GM18909 (cell line): Measurements from ENCODE around the gene IFT20.

ENCODE experiments used
- ATAC-seq: cut with Tn5 transposase; IDR thresholded peaks from one replicate; pipeline ENCODE4 v1.9.1; 2021; ENCODE audit warnings: mild to moderate bottlenecking; ENCODE audit not compliant: unreplicated experiment, poor library complexity

IFT20 gene, protein sequence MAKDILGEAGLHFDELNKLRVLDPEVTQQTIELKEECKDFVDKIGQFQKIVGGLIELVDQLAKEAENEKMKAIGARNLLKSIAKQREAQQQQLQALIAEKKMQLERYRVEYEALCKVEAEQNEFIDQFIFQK

DNA sequence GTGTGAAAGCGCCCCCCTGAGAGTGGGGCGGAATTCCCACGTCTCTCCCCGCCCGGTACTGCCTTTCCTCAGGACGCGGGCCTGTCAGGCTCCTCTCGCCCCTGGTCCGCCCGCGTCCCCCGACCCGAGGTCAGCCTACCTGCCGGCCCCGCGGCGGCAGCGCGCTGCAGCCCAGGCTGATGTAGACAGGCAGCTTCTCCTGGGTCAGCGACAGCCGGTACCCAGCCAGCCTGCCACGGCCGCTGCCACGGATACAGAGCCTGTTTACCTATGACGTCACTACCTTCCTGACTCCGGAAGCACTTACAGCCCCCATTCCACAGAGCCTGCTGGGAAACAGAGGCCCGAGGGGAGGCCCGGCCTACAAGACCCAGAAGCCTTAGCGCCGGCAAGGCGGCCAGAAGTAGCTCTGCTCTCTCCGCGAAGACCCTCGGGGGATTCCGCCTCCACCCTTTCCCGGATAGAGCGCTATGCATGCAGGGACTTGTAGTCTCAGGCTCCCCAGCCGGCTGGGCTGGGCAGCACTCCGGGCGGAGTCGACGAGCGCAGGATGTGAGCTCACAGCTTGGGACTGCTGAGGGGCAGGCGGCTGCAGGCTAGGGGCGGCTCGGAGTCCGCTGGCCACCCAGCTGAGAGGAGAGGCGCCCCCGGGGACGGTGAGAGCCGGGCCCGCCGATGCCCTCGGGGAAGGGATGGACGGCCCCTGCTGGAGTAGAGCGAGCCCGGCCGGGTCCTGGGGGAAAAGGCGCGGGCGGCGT, at the start of gene IFT20, which contains the start of gene TNFAIP1:
Gene IFT20, minus strand, starts transcription at position 272 of the 758 bp plus-strand sequence. CDS start 3,487 bp downstream, outside the sequence.
Gene TNFAIP1, plus strand, starts transcription at position 561 of the 758 bp plus-strand sequence. CDS start 3,761 bp downstream, outside the sequence.
- ATAC-seq, result peak; percentile 97

DNA sequence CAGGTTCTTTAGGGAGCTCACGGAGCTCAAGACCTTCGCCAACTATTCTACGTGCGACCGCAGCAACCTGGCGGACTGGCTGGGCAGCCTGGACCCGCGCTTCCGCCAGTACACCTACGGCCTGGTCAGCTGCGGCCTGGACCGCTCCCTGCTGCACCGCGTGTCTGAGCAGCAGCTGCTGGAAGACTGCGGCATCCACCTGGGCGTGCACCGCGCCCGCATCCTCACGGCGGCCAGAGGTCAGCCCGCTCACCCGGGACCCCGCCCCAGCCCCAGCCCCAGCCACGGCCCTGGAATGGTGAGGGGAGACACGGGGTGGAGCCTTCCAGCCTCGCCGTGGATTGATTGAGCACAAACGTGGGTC, 49.7 kb upstream of the IFT20 start:
- ATAC-seq, result peak; percentile 34

DNA sequence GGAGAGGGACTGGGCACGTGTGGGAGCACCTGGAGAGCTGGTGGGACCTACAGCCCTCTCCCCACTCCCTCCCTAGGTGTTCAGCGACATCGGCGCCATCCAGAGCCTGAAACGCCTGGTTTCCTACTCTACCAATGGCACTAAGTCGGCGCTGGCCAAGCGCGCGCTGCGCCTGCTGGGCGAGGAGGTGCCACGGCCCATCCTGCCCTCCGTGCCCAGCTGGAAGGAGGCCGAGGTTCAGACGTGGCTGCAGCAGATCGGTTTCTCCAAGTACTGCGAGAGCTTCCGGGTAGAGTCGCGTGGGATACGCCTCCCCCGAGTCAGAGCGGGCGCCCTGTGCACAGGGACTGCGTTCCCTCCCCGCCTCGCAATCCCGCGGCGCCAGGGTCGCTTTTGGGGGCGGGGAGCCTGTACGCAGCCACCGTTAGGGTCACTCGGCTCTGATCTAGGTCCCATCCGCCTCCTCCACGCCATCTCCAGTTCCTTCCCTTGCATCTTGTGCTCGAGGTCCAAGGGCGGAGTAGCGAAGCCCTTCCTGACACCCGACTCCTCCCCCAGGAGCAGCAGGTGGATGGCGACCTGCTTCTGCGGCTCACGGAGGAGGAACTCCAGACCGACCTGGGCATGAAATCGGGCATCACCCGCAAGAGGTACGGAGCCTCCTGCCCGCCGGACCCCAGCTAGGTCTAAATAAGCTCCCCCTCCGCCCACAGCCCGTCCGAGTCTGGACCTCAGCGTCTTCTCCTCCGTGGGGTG, 49.2 kb upstream of the IFT20 start:
- ATAC-seq, result peak; percentile 74

DNA sequence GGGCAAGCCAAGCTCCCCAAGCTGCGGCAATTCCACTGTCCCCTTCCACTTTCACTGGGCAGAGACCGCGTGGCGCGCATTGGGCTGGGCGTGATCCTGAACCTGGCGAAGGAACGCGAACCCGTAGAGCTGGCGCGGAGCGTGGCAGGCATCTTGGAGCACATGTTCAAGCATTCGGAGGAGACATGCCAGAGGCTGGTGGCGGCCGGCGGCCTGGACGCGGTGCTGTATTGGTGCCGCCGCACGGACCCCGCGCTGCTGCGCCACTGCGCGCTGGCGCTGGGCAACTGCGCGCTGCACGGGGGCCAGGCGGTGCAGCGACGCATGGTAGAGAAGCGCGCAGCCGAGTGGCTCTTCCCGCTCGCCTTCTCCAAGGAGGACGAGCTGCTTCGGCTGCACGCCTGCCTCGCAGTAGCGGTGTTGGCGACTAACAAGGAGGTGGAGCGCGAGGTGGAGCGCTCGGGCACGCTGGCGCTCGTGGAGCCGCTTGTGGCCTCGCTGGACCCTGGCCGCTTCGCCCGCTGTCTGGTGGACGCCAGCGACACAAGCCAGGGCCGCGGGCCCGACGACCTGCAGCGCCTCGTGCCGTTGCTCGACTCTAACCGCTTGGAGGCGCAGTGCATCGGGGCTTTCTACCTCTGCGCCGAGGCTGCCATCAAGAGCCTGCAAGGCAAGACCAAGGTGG, 46.0 kb upstream of the IFT20 start:
- ATAC-seq, result no peak

DNA sequence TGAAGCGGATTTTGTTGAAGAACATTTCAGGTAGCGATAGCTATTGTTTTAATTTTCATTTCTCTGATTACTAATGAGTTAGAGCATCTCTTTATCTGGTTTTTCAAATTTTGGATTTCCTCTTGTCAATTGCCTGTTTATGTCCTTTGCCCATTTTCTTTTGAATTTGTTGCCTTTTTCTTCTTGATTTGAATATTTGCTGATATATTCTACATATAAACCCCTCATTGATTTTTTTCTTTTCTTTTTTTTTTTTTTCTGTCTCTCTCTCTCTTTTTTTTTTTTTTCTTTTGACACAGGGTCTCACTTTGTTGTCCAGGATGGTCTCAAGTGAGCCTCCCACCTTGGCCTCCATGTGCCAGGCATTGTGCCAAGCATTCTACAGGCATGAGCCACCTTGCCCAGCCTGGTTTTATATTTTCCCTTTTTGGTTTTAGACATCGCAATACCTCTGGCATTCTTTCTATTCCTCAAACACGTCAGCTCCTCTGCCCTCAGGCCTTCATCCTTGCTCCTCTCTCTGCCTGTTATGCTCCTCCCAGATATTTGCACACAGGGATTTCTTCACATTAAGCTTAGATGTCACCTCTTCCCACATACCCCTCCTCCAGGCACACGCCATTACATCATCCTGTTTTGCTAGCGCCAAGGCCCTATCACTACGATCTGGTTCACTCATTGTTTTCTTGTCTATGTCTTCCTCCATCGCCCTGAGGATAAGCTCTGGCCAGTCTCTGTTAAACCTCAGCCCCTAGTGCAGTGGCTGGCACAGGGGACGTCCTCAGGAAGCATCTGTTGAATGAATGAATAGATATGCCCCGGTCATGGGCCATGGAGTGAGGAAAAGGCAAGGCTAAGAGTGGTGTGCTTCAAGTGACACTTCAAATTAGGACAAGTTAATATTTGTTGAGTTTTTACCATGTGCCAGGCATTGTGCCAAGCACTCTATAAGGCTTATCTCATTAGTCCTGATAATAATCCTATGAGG, 44.8 kb upstream of the IFT20 start:
- no peak for ATAC-seq

- no peak for ATAC-seq
Observed at GRCh38 chr17:28372945-28373274, 37.6 kb upstream of the IFT20 start.

DNA sequence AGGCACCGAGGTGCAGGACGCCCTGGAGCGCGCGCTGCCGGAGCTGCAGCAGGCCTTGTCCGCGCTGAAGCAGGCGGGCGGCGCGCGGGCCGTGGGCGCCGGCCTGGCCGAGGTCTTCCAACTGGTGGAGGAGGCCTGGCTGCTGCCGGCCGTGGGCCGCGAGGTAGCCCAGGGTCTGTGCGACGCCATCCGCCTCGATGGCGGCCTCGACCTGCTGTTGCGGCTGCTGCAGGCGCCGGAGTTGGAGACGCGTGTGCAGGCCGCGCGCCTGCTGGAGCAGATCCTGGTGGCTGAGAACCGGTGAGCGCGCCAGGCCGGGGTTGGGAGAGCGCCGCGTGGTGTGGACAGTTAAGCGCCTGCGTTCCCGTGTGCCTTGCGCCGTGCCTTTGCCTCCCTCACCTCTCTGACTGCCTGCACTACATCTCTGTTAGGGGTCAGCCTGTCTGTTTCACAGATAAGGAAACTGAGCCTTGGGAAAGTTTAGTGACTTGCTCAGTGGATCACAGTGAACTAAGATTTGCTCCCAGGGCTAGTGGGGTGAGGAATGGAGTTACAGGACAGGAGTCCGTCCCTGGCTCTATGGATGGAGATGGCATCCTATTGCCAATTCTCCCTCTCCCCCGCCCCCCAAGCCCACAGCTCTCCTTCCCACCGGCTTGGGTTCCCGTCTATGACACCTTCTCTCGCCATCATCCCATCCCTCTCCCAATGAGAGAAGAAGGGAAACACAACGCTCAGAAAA, 37.1 kb upstream of the IFT20 start:
- peak; percentile 15 for ATAC-seq

DNA sequence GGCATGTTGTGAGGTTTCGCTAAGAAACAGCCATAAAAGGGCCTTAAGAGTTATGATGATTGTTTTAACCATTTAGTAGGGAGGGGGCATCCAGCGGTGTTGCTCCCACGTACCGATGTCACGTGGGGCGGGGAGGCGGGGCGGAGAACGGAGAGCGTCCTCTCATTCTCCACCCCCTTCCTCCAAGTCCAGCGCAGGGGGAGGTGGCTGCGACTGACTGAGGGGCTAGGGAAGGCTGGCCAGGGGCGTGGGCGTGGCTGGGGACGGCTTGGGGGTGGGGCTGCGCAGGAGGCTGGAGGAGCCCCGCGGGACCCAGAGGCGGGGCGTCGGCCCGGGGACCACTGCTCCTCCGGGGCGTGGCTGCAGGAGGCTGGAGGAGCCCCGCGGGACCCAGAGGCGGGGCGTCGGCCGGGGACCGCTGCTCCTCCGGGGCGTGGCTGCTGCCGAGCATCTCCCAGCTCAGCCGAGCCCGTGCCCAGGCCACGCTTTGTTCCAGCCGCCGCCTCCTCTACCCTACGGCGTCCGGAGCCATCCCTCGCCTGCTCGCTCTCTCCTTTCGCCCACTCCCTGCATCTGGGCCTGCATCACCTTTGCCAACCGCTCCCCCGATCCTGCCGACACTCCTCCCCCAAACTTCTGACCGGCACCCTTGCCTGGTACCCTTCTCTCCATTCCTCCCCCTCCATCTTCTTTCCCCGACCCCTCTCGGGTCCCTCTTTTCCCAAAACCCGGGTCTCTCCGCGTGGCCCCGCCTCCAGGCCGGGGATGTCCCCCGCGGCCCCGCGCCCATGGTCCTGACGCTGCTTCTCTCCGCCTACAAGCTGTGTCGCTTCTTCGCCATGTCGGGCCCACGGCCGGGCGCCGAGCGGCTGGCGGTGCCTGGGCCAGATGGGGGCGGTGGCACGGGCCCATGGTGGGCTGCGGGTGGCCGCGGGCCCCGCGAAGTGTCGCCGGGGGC, 36.3 kb upstream of the IFT20 start, which contains the start of gene SARM1:
Gene SARM1, plus strand, starts transcription at position 450 of the 958 bp plus-strand sequence. Its CDS starts 339 bp downstream, at position 789.
- ATAC-seq, result peak; percentile 81

- no peak for ATAC-seq
Observed at GRCh38 chr17:28370744-28371103, 35.5 kb upstream of the IFT20 start.

GRCh38 chr17:28370035-28370743, 34.9 kb upstream of the IFT20 start, which contains the start of gene VTN:
Gene VTN, minus strand, starts transcription at chr17:28370307. Its CDS starts 104 bp downstream, at chr17:28370203.
- no peak for ATAC-seq

- ATAC-seq, result no peak
Observed at GRCh38 chr17:28369684-28370034, 34.4 kb upstream of the IFT20 start.

GRCh38 chr17:28368915-28369683, 33.8 kb upstream of the IFT20 start:
- ATAC-seq, result no peak

- ATAC-seq, result no peak
Observed at GRCh38 chr17:28368306-28368831, 33.1 kb upstream of the IFT20 start.

DNA sequence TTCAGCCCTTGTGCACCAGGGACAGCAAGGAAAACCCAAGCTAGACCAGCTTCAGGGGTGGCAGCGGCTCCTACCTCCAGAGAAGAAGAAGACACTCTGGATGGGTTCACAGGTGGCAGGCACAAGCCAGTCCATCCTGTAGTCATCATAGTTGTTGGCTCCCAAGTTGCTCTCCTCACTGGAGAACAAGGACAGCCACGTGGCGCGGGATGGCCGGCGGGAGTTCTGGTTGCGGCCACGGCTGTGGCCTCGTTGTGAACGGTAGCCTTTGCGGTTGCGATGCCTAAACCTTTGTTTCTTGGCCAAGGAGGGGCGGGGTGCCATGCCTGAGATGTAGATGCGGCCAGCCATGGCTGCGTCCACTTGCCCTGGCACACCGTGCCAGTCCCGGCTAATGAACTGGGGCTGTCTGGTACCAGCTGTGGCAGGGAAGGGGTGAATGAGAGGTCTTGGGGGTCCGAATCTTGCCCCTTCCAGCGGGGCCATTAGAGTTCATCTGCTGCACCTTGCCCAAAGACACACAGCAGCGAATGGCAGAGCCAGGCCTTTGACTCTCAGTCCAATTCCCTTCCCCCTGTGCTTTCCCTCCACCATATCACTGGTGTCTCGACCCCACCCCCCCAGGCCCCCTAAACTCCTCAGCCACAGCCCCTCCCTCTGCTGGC, 32.5 kb upstream of the IFT20 start:
- ATAC-seq, result no peak

- no peak for ATAC-seq
Observed at GRCh38 chr17:28366605-28367004, 31.3 kb upstream of the IFT20 start.

- ATAC-seq, result no peak
Observed at GRCh38 chr17:28365487-28365886, 30.2 kb upstream of the IFT20 start.
